Measurements from ENCODE around the gene UNC5B.

The UNC5B gene

GRCh38 chr10:71254834-71255549, 42.6 kb downstream of the UNC5B start:
- DNase-seq, result no peak

- no peak for DNase-seq
Measured at GRCh38 chr10:71255550-71255807, 43.1 kb downstream of the UNC5B start.

- no peak for DNase-seq
Measured at GRCh38 chr10:71255808-71256660, 43.7 kb downstream of the UNC5B start.

GRCh38 chr10:71256661-71257318, 44.4 kb downstream of the UNC5B start:
- no peak for DNase-seq

- DNase-seq, result no peak
Measured at GRCh38 chr10:71257319-71257997, 45.1 kb downstream of the UNC5B start.

GRCh38 chr10:71258046-71258445, 45.7 kb downstream of the UNC5B start:
- DNase-seq, result no peak

- DNase-seq, result no peak
Measured at GRCh38 chr10:71258446-71259145, 46.2 kb downstream of the UNC5B start.

- no peak for DNase-seq
Measured at GRCh38 chr10:71259282-71259681, 46.9 kb downstream of the UNC5B start.

- no peak for DNase-seq
Measured at GRCh38 chr10:71259815-71260501, 47.6 kb downstream of the UNC5B start.

- DNase-seq, result no peak
Measured at GRCh38 chr10:71260622-71261325, 48.4 kb downstream of the UNC5B start.

GRCh38 chr10:71262027-71262426, 49.7 kb downstream of the UNC5B start:
- no peak for DNase-seq

GRCh38 chr10:71262817-71263216, 50.4 kb downstream of the UNC5B start:
- no peak for DNase-seq

- no peak for DNase-seq
Measured at GRCh38 chr10:71263376-71263775, 51.0 kb downstream of the UNC5B start.

- DNase-seq, result no peak
Measured at GRCh38 chr10:71264345-71265200, 52.2 kb downstream of the UNC5B start.

- no peak for DNase-seq
Measured at GRCh38 chr10:71265201-71265575, 52.8 kb downstream of the UNC5B start.

- DNase-seq, result no peak
Measured at GRCh38 chr10:71265618-71266146, 53.3 kb downstream of the UNC5B start.

- no peak for DNase-seq
Measured at GRCh38 chr10:71266147-71266917, 54.0 kb downstream of the UNC5B start.

- no peak for DNase-seq
Measured at GRCh38 chr10:71266918-71267442, 54.6 kb downstream of the UNC5B start.

Data from right kidney (tissue), 1 donor.